H9 (cell line): ENCODE results near the gene SLC24A4. TPM values are rescaled to one million over a fixed set of nuclear protein-coding genes. Genes with fewer than 3 reads are reported as not detected.
"Not testable (repeated sequence)": the region's sequence is repeated elsewhere in the genome, so short reads cannot be mapped to it uniquely, and the experiment has no call there.

Source experiments
- DNase-seq: peaks from one replicate; pipeline ENCODE4 v3.0.0-alpha.2; 2017
- H2AFZ ChIP-seq: one replicate; pipeline ENCODE4 v1.6.1; 2013; ENCODE audit warnings: mild to moderate bottlenecking, low read length, control low read depth, moderate library complexity
- H2AK5ac ChIP-seq: 2 replicates; pipeline ENCODE4 v1.6.1; 2013; ENCODE audit warnings: low read length, control low read depth, mixed read lengths; ENCODE audit not compliant: insufficient read length
- H2BK120ac ChIP-seq: one replicate; pipeline ENCODE4 v1.6.1; 2013; ENCODE audit warnings: low read depth, mild to moderate bottlenecking, low read length, control low read depth, inconsistent platforms; ENCODE audit not compliant: poor library complexity, severe bottlenecking
- H2BK12ac ChIP-seq: 2 replicates; pipeline ENCODE4 v1.6.1; 2013; ENCODE audit warnings: low read length, control low read depth, mixed read lengths, low read depth; ENCODE audit not compliant: insufficient read length
- H2BK15ac ChIP-seq: 2 replicates; pipeline ENCODE4 v1.6.1; 2013; ENCODE audit warnings: low read depth, low read length, control low read depth
- H2BK20ac ChIP-seq: one replicate; pipeline ENCODE4 v1.6.1; 2013; ENCODE audit warnings: low read depth, mild to moderate bottlenecking, low read length, control low read depth, inconsistent platforms; ENCODE audit not compliant: poor library complexity, severe bottlenecking
- H2BK5ac ChIP-seq: 2 replicates; pipeline ENCODE4 v1.6.1; 2013; ENCODE audit warnings: low read length, control low read depth, mixed read lengths; ENCODE audit not compliant: insufficient read length
- H3K14ac ChIP-seq: 2 replicates; pipeline ENCODE4 v1.6.1; 2013; ENCODE audit warnings: low read length, control low read depth; ENCODE audit not compliant: insufficient read depth
- H3K18ac ChIP-seq: 2 replicates; pipeline ENCODE4 v1.6.1; 2013; ENCODE audit warnings: low read depth, mild to moderate bottlenecking, mixed read lengths, low read length, control low read depth; ENCODE audit not compliant: insufficient read length
- H3K23ac ChIP-seq: 2 replicates; pipeline ENCODE4 v1.6.1; 2013; ENCODE audit warnings: low read length, control low read depth, mixed read lengths, low read depth; ENCODE audit not compliant: insufficient read length
- H3K23me2 ChIP-seq: 2 replicates; pipeline ENCODE4 v1.6.1; 2013; ENCODE audit warnings: low read depth, mild to moderate bottlenecking, mixed read lengths, low read length, control low read depth; ENCODE audit not compliant: insufficient read length, poor library complexity, severe bottlenecking
- H3K27ac ChIP-seq: 2 replicates; pipeline ENCODE4 v1.5.1; 2013; ENCODE audit warnings: low read length, control low read depth, mixed read lengths, low read depth; ENCODE audit not compliant: insufficient read length
- H3K27me3 ChIP-seq: 2 replicates; pipeline ENCODE4 v1.6.1; 2013; ENCODE audit warnings: low read length, control low read depth, inconsistent platforms; ENCODE audit not compliant: insufficient read depth
- H3K4ac ChIP-seq: 2 replicates; pipeline ENCODE4 v1.6.1; 2013; ENCODE audit warnings: low read depth, mild to moderate bottlenecking, control low read depth, inconsistent platforms, low read length, moderate library complexity
- H3K4me1 ChIP-seq: 2 replicates; pipeline ENCODE4 v1.6.1; 2013; ENCODE audit warnings: low read length, control low read depth, inconsistent platforms; ENCODE audit not compliant: insufficient read depth
- H3K4me2 ChIP-seq: 2 replicates; pipeline ENCODE4 v1.6.1; 2013; ENCODE audit warnings: low read length, control low read depth, mixed read lengths; ENCODE audit not compliant: insufficient read length, insufficient read depth
- H3K56ac ChIP-seq: 2 replicates; pipeline ENCODE4 v1.6.1; 2013; ENCODE audit warnings: low read depth, mild to moderate bottlenecking, mixed read lengths, low read length, control low read depth; ENCODE audit not compliant: insufficient read length
- H3K79me1 ChIP-seq: 2 replicates; pipeline ENCODE4 v1.6.1; 2013; ENCODE audit warnings: low read depth, mild to moderate bottlenecking, moderate library complexity, low read length, control low read depth, inconsistent platforms; ENCODE audit not compliant: insufficient read depth, poor library complexity, severe bottlenecking
- H3K79me2 ChIP-seq: 2 replicates; pipeline ENCODE4 v1.6.1; 2013; ENCODE audit warnings: low read length, control low read depth, inconsistent platforms; ENCODE audit not compliant: insufficient read depth
- H3K9ac ChIP-seq: 2 replicates; pipeline ENCODE4 v1.6.1; 2013; ENCODE audit warnings: low read length, control low read depth, mixed read lengths; ENCODE audit not compliant: insufficient read length; ENCODE audit errors: extremely low read depth
- H3K9me3 ChIP-seq: one replicate; pipeline ENCODE4 v1.6.1; 2013; ENCODE audit warnings: low read depth, low read length, inconsistent platforms; ENCODE audit not compliant: control insufficient read depth
- H3T11ph ChIP-seq: one replicate; pipeline ENCODE4 v1.6.1; 2013; ENCODE audit warnings: mild to moderate bottlenecking, low read length, control low read depth, inconsistent platforms
- H4K20me1 ChIP-seq: one replicate; pipeline ENCODE4 v1.6.1; 2013; ENCODE audit not compliant: control insufficient read depth, insufficient read length, insufficient read depth
- H4K5ac ChIP-seq: 2 replicates; pipeline ENCODE4 v1.6.1; 2013; ENCODE audit warnings: low read depth, mild to moderate bottlenecking, mixed read lengths, low read length, control low read depth; ENCODE audit not compliant: insufficient read length
- H4K8ac ChIP-seq: replicated peaks from 2 replicates; pipeline ENCODE4 v1.6.1; 2013; ENCODE audit warnings: low read length, control low read depth, mixed read lengths, low read depth; ENCODE audit not compliant: insufficient read length
- H4K91ac ChIP-seq: 2 replicates; pipeline ENCODE4 v1.6.1; 2013; ENCODE audit warnings: low read depth, mild to moderate bottlenecking, moderate library complexity, mixed read lengths, low read length, control low read depth; ENCODE audit not compliant: insufficient read length
- H3K27ac Mint-ChIP-seq, 3 experiments: 2 replicates in 2 of 3; 3 replicates in 1 of 3; pipeline ENCODE4 v1.8.0; 2020 to 2021; ENCODE audit warnings: mixed read lengths in 3 of 3, mild to moderate bottlenecking in 1 of 3, moderate library complexity in 1 of 3
- H3K27me3 Mint-ChIP-seq: 2 replicates; pipeline ENCODE4 v1.8.0; 2021; ENCODE audit warnings: low read depth, mild to moderate bottlenecking, moderate library complexity, mixed read lengths
- H3K36me3 Mint-ChIP-seq, 3 experiments: 2 replicates in 2 of 3; 3 replicates in 1 of 3; pipeline ENCODE4 v1.8.0; 2020 to 2021; ENCODE audit warnings: low read depth in 3 of 3, mixed read lengths in 3 of 3; ENCODE audit not compliant: insufficient read depth in 1 of 3
- H3K4me1 Mint-ChIP-seq, 2 experiments: 2 replicates each; pipeline ENCODE4 v1.8.0; 2020; ENCODE audit warnings: mixed read lengths in 2 of 2
- H3K4me3 Mint-ChIP-seq, 2 experiments: 2 replicates in 1 of 2; 3 replicates in 1 of 2; pipeline ENCODE4 v1.8.0; 2020 to 2021; ENCODE audit warnings: mild to moderate bottlenecking in 2 of 2, mixed read lengths in 2 of 2, moderate library complexity in 1 of 2
- H3K9me3 Mint-ChIP-seq, 2 experiments: 2 replicates in 1 of 2; 3 replicates in 1 of 2; pipeline ENCODE4 v1.8.0; 2020; ENCODE audit warnings: mild to moderate bottlenecking in 2 of 2, mixed read lengths in 2 of 2, moderate library complexity in 1 of 2
- WGBS: extraction: QIAGEN DNeasy Blood & Tissue Kit; methylation state at CpG from one replicate; pipeline ENCODE4 v1.1.7; 2013; ENCODE audit warnings: missing lambda C conversion rate, low lambda C conversion rate, mixed read lengths; ENCODE audit not compliant: insufficient read length; ENCODE audit errors: extremely low coverage; 5-methylcytosine and 5-hydroxymethylcytosine counted together
- total RNA-seq: library from RNA; stranded (reverse); gene quantifications from 2 replicates; pipeline ENCODE4 v1.2.1, GENCODE V29; 2021
- TF ChIP-seq, protein P1 (sequence below): fragments of 200-600 bp; sonication (generic); conservative IDR thresholded peaks from 3 replicates; pipeline ENCODE4 v1.8.0; 2021; ENCODE audit warnings: antibody characterized with exemption, mild to moderate bottlenecking

The SLC24A4 gene
- total RNA-seq, 1 experiment from 2014 or later, result 0.24 TPM

DNA sequence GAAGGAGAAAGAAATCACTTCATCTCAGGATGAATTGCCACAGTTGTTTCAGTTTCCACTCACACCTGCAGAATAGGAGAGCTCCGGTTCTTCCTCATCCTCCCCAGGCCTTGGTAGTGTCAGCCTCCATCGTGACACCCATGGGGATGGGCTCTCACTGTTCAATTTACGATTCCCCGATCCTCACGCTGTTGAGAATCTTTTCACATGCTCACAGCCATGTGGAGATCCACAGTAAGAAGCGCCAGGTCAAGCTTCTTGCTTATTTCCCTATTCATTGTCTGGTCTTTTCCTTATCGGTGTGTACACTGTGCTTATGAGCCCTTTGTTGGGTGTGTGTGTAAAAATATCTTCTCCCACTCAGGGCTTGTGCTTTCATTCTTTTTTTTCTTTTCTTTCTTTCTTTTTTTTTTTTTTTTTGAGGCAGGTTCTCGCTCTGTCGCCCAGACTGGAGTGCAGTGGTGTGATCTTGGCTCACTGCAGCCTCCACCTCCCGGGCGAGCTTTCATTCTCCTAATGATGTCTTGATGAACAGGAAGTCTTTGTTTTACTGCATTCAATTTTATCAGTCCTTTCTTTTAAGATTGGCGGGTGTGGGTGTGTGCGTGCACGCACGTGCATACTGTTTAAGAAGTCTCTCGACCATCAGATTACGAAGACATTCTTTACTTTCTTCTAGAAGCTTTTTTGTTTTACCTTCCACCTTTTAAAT lies 212.1 kb downstream of the SLC24A4 start:
- Histone ChIP-seq H2BK5ac (no peak overlapping the region), H3K23me2 (no peaks in the 10 kb centered on the region), H3K4me2 (no peak overlapping the region), H3K23ac (no peak overlapping the region), H3K9me3 (no peaks in the 10 kb centered on the region), H3T11ph (no peak overlapping the region), H4K20me1 (no peaks in the 10 kb centered on the region), H2AFZ (no peak overlapping the region), H3K79me1 (no peaks in the 10 kb centered on the region), H2BK15ac (no peak overlapping the region), H3K9ac (no peak overlapping the region), H4K8ac (no peak overlapping the region), H3K18ac (no peak overlapping the region), H4K5ac (no peak overlapping the region), H3K4ac (no peak overlapping the region), H3K14ac (no peak overlapping the region), H3K27ac (no peak overlapping the region), H2BK12ac (no peak overlapping the region), H4K91ac (no peak overlapping the region), H2BK20ac (no peak overlapping the region), H3K56ac (no peak overlapping the region), H3K27me3 (no peaks in the 10 kb centered on the region), H3K79me2 (no peaks in the 10 kb centered on the region), H3K4me1 (no peaks in the 10 kb centered on the region; the same call in 1 of the 2 replicates), H2BK120ac (no peak overlapping the region), H2AK5ac (no peak overlapping the region)
- Mint-ChIP-seq H3K4me1 (peaks cover 13 to 14% of the 10 kb centered on the region in 2 experiments), H3K9me3 (no peaks in the 10 kb centered on the region), H3K27ac (no peak overlapping the region), H3K27me3 (no peaks in the 10 kb centered on the region), H3K36me3 (no peaks in the 10 kb centered on the region), H3K4me3 (no peak overlapping the region)
- no CpG with 5 or more reads among the region's 17 CpGs for whole genome bisulfite sequencing
- TF ChIP-seq, protein P1, sequence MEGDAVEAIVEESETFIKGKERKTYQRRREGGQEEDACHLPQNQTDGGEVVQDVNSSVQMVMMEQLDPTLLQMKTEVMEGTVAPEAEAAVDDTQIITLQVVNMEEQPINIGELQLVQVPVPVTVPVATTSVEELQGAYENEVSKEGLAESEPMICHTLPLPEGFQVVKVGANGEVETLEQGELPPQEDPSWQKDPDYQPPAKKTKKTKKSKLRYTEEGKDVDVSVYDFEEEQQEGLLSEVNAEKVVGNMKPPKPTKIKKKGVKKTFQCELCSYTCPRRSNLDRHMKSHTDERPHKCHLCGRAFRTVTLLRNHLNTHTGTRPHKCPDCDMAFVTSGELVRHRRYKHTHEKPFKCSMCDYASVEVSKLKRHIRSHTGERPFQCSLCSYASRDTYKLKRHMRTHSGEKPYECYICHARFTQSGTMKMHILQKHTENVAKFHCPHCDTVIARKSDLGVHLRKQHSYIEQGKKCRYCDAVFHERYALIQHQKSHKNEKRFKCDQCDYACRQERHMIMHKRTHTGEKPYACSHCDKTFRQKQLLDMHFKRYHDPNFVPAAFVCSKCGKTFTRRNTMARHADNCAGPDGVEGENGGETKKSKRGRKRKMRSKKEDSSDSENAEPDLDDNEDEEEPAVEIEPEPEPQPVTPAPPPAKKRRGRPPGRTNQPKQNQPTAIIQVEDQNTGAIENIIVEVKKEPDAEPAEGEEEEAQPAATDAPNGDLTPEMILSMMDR, result no peak
- no peak for DNase-seq

DNA sequence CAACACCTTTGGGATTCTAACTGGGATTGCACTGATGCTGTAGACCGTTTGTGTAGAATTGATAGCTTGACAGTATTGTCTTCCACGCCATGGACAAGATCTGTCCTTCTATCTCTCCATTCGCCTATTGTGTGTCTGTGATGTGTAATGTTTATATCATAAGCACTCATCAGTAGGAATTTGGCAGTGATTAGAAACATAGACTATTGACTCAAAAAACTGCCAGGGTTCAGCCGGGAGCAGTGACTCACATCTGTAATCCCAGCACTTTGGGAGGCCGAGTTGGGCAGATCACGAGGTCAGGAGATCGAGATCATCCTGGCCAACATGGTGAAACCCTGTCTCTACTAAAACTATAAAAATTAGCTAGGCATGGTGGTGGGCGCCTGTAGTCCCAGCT lies 213.3 kb downstream of the SLC24A4 start:
- H3K79me2 ChIP-seq, H3K9me3 Mint-ChIP-seq, H3K9me3 ChIP-seq, H3K79me1 ChIP-seq, H3K4me1 ChIP-seq, H3T11ph ChIP-seq, H3K14ac ChIP-seq, H3K27ac ChIP-seq, H2BK20ac ChIP-seq, H2BK15ac ChIP-seq, H2BK5ac ChIP-seq, H3K18ac ChIP-seq, H3K4me3 Mint-ChIP-seq, H3K4ac ChIP-seq, H3K27me3 ChIP-seq, H3K23ac ChIP-seq, H2BK120ac ChIP-seq, H4K8ac ChIP-seq, H4K91ac ChIP-seq, H2AK5ac ChIP-seq, H4K5ac ChIP-seq, H4K20me1 ChIP-seq, H3K23me2 ChIP-seq, H3K27ac Mint-ChIP-seq, H3K27me3 Mint-ChIP-seq, H3K9ac ChIP-seq, DNase-seq, H2BK12ac ChIP-seq, H3K36me3 Mint-ChIP-seq, H2AFZ ChIP-seq, H3K4me2 ChIP-seq, H3K56ac ChIP-seq: not testable (repeated sequence)
- H3K4me1 Mint-ChIP-seq, result peaks cover 16 to 17% of the 10 kb centered on the region in 2 experiments
- no CpG with 5 or more reads among the region's 8 CpGs for WGBS
